NCI-H524 treated with DMSO at 0.1 percent for 48 hours (cell line): ENCODE measurements around the gene POLR2A.
"Not testable (repeated sequence)": the region's sequence is repeated elsewhere in the genome, so short reads cannot be mapped to it uniquely, and the experiment has no call there.

ENCODE experiments used
- DNase-seq: peaks from one replicate; lab custom pipeline; 2025; lab: John Stamatoyannopoulos, UW

Gene POLR2A

DNA sequence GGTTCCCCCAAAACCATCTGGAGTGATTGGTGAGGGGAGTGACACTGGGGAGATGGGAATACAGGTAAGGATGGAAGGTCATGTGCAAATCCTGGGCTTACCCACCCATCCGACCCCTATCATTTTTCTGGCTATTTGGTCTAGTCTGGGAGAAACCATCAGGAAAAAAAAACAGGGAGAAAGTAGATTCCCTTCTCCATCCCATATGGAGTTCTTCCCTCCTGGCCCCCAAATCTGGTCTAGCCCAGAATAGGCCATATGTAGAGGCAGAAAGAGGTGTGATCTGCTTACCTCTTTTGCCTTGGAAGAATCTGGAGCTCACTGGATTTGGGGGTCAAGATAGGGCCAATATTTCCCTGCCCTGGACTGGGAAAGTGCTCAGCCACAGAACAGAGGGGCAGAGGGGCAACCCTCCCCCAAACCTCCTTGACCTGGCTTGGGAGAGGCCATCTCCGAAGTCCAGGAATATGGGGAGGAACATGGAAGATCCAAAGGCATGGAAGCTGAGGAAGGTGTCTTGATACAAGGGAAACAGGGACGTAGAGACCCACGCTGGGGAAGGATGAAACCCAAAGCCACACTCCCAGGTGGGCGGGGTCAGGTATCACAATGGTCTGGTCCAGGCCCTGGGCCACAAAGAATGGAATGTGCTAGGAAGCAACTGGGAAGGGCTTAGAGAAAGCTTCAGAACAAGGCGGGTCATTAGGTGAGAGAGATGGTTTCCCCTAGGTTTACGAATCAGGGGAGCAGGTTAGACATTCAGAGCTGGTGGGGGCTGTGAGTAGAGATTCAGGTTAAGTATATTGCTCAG, 23.1 kb upstream of the POLR2A start:
- DNase-seq: no peak

DNA sequence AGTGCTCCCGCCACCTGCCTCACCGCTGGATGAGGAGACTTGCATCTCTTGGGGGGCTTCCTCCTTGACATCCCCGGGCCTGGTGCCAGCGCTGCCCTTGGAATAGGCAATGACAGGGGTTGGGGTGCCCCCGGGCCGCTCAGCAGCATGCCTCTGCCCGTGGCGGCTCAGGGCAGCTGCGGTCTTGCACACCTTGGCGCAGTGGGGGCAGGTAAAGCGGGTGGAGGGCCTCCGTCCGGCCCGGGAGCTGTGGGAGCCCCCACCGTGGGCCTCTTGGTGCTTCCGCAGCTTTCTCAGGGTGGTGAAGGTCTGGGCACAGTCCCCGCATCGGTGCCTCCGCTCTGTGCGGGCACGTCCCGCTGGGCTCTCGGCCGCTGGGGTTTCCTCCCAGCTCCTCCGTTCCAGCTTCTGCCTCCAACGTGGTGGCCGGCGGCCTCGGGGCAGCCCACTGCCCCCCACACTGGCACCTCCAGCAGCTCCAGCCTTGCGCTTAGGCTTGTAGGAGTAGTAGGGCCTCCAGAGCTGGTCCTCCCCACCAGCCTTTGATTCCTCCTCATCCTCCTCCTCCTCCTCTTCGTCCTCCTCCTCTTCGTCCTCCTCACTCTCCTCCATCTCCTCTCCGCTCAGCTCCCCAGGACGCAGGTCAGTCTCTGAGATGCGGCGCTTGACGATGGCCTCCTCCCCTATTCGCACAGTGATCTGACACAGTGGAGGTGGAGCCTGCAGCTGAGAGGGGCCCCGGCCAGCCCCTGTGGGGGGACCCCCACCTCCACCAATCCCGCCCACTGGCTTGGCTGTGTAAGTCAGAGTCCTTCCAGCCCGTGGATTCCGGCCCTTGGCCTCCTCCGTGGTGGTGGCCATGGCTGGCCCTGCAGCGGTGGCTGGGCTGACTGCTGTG, 21.4 kb upstream of the POLR2A start:
- DNase-seq: no peak

DNA sequence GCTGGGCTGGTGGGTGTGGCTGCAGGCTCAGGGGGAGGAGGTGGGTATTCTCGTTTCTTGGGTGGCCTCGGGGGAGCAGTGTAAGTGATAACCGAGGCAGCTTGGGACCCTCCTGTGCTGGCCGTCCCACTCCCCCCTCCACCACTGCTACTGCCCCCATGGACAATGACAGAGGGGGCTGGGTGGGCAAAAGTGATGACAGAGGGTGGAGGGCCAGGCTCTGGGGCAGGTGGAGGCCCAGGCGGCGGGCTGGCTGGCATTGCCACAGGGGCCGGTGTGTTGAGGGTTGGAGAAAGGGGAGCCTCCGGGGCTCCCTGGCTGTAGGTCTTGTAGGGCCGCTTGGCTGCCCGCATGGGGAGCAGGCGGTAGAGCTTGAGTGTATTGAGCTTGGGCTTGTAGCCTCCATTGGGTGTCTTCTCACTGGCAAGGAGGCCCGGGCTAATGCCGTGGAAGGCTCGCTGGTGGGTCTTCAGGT, 20.8 kb upstream of the POLR2A start:
- DNase-seq: no peak

DNA sequence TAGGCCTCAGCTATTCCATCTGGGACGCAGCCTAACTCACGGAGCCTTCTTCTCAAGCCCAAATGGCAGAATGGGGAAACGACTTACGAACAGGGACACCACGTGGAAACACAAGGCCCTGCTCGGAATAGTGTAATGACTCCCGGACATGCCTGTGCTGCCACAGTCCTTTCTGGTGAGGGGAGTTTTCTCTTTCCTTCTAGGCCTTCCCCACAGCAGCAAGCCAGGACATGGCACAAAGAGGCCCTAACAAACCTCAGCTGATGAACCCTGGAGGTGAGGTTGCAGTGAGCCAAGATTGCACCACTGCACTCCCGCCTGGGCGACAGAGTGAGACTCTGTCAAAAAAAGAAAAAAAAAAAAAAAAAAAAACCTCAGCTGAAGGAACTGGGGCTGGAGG, 20.1 kb upstream of the POLR2A start:
- no peak for DNase-seq

DNA sequence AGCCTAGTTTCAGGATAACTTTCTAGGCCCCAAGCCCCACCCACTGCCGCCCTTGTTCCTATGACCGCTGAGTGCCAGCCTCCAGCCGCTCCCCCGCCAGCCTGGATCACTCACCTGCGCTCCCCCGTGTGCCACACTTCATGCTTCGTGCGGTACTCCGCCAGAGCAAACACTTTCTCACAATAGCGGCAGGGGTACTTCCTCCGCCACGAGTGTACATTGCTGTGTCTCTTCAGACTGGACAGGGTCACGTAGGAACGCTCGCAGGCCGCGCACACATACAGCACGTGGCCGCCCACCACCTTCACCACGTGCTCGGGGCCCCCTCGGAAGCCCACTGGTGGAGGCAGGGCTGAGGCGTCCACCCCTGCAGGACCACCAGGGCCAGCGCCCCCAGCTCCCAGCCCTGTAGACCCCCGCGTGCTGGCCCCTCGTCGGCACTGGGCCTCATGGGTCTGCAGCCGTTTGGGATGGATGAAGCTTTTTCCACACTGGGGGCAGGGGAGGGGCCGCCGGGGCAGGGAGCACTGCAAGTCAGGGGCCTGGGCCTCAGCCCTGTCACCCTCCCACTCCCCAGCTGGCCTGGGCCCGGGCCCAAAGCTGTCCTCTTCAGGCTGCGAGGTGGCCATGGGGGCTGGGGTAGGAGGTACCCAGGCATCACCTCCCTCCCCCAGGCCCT, 18.4 kb upstream of the POLR2A start:
- no peak for DNase-seq

DNA sequence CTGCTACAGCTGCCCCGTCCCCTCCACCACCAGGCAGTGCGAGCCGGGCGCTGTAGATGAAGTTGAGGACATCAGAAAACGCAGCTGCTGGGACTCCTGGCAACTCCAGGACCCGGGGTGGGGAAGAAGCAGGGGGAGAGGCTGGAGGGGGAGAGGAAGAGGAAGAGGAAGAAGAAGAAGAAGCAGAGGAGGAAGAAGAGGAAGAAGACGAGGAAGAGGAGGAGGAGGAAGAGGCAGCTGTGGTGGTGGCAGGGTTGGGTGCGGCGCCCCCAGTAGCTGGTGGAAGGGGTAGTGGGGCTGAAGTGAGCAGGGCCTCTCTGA, 17.9 kb upstream of the POLR2A start:
- DNase-seq: no peak

DNA sequence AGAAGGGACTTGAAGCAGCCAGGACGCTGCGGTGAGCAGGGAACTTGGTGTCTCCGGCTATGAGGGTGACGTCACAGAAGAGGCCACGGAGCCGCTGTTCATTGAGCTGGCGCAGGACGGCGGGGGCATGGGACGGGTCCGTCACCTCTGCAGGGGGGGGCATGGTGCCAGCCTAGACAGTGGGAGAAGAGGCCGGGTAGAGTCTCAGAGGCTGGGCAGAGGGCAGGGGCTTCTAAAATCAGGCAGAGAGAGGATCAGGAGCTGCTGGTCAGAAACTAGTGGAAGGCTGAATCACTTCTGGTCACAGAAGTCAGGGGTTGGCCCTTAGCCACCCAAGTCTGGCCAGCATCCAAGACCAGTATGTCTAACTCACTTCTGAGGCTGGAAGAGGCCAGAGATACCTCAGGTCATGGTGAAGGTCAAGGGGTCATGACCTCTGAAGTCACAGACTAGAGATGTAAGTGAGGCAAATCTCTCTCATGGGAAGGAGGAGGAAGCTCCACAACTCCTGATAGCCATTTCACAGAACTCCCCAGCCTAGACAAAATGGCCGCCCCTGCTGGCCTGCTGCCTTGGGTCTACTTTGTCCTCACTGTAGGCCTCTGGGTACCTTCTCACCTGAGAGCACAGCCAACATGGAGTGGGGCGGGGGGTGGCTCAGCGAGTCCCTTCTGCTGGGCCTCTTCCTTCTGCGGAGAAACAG, 17.4 kb upstream of the POLR2A start:
- no peak for DNase-seq

DNA sequence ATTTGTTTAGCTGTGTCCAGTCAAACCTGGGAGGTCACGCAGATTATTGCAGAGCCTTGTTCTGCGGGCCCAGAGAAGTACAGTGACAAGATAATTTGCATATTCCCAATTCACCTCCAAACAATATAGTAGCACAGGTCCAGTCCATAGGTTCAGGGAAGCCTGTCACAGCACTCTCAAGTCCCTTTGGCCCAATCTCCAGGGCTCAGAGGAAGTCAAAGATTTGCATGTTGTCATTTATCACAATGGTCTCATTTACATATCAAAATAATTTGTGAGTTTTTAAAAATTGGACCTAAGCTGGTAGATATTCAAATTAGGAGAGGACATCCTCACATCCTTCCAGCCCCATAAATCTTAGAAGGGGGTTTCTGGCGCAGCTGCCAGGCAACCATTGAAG, 16.7 kb upstream of the POLR2A start:
- no peak for DNase-seq

DNA sequence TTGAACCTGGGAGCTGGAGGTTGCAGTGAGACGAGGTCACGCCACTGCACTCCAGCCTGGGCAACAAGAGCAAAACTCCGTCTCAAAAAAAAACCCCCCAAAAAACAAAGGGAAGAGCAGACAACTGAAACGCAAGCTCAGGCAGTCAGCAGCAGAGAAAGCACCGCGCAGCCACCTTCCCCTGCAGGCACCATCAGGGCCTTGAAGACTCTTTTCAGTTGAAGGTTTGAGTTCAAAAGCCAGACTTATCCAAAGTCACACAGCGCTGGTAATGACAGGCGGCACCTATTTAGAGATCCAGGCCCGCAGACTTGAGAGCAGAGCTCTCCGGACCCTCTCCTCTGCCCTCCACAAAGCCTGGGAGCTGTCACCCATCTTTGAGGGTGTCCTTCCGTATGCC, 15.9 kb upstream of the POLR2A start:
- no peak for DNase-seq

DNA sequence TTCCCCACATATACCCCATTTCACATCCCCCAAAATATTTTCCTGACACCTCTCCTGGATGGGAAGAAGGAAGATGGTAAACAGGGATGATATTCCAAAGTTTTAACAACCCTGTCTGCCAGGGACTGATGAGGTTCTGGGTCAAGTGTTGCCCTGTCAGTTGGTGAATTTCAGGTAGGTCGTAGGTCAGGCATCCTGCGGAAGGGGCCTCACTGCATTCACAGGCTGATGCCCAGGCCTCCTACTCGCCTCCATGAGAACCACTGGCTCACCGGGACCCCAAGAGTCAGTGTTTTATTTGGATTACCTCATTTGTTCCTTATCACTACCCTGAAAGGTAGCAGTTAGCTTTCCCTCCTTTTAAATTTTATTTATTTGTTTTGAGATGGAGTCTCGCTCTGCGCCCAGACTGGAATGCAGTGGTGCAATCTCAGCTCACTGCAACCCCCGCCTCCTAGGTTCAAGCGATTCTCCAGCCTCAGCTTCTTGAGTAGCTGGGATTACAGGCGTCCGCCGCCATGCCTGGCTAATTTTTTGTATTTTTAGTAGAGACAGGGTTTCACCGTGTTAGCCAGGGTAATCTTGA, 15.3 kb upstream of the POLR2A start:
- DNase-seq: no peak

DNA sequence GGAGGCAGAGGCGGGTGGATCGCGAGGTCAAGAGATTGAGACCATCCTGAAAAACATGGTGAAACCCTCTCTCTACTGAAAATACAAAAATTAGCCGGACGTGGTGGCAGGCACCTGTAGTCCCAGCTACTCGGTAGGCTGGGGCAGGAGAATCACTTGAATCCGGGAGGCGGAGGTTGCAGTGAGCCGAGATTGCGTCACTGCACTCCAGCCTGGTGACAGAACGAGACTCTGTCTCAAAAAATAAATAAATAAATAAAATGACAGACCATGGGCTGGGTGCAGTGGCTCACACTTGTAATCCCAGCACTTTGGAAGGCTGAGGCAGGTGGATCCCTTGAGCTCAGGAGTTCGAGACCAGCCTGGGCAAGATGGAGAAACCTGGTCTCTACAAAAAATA, 14.3 kb upstream of the POLR2A start:
- DNase-seq: not testable (repeated sequence)

DNA sequence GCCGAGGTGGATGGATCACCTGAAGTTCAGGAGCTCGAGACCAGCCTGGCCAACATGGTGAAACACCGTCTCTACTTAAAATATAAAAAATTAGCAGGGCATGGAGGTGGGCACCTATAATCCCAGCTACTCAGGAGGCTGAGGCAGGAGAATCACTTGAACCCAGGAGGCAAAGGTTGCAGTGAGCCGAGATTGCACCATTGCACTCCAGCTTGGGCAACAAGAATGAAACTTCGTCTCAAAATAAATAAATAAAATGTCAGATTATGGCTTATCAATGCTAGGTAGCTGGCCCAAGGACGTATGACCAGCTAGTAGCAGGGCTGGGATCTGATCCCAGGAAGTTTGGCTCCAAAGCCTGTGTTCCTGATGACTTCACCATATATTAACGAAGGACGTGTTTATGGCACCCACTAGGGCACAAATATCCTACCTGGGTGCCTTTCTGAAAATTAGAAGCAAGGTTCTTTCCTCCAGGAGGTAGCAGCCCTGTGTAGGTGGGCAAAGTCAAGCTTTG, 13.7 kb upstream of the POLR2A start:
- DNase-seq: not testable (repeated sequence)

DNA sequence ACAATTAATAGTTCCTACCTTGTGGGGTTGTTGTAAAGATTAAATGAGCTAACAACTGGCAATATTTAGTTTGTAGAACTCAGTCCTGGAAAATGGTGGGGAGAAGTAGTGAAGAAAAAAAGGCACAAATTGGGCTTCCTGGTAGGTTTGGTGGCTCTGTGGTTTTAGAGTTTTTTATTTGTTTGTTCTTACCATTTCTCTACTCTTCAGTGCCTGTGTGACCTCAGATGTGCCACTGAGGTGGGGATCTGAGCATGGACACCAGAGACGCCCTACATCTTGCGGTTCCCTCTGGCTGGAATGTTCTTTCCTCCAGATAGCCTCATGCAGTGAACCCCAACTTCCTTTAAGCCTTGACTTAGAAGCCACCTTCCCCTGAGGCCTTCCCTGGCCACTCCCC, 12.4 kb upstream of the POLR2A start:
- DNase-seq: no peak

DNA sequence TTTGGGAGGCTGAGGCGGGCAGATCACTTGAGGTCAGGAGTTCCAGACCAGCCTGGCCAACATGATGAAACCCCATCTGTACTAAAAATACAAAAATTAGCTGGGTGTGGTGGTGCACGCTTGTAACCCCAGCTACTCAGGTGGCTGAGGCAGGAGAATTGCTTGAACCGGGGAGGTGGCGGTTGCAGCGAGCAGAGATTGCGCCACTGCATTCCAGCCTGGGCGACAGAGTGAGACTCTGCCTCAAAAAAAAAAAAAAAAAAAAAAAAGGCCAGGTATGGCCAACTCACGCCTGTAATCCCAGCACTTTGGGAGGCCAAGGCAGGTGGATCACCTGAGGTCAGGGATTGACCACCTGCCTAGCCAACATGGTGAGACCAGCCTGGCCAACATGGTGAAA, 9.4 kb upstream of the POLR2A start:
- DNase-seq: not testable (repeated sequence)

DNA sequence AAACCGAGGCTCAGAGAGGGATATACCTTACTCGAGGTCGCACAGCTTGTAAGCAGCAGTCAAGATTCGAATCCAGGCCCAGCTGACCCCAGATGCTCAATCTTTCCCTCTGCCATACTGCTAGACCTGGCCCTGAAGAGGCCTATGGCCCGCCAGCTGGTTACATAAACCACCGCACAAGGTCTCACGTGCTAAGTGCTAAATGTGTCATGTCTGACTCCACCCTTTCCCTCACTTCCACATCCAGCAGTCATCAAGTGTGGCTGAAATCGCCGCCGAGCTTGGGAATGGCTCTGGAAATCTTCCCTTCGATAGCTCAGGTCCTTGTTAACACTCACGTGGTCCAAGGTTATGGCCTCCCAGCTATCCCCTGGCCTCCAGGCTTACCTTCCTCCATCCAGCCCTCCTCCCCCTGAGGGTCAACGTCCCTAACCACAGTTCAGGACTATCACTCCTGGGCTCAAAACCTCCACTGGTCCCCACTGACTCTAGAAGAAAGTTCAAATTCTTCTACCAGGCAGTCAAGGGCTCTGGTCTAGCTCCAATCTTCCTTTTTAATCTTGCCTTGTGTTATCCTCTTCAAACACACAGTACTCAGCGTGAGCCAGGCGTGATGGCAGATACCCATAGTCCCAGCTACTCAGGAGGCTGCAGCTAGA, 8.3 kb upstream of the POLR2A start:
- no peak for DNase-seq

DNA sequence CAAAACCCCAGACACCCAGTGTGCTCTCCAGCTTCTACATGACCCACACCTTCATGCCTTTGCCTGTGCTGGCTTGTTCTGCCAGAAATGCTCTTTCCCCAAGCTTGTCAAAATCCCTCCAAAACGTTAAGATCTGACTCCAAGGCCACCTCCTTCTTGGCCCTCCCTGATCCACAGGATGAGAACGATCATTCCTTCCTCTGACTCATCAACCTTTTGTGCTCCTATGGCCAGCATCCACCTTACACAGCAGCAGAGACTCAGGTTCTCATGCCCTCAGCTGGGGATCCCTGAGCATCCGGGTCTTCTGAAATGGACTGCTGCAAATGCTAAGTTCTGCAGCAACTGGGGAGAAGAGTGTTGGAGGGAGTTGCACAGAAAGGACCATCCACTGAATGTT, 7.7 kb upstream of the POLR2A start:
- no peak for DNase-seq

DNA sequence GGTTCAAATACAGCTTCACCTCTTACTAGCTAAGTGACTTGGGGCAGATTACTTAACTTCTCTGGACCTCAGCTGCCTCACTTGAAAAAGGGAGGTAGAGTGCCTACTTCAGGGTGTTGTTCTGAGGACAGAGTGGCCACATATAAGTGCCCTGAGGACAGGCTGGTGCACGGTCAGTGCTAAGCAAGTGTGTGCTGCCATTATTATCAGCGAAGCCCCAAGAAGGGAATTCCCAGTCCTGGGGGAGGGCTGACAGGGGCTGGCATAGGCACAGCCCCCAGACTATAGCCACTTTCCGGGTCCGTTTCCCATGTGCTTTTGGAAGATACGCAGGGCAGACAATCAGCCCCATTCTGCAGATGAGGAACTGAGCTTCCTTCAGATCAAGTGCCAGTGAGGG, 7.2 kb upstream of the POLR2A start:
- no peak for DNase-seq

DNA sequence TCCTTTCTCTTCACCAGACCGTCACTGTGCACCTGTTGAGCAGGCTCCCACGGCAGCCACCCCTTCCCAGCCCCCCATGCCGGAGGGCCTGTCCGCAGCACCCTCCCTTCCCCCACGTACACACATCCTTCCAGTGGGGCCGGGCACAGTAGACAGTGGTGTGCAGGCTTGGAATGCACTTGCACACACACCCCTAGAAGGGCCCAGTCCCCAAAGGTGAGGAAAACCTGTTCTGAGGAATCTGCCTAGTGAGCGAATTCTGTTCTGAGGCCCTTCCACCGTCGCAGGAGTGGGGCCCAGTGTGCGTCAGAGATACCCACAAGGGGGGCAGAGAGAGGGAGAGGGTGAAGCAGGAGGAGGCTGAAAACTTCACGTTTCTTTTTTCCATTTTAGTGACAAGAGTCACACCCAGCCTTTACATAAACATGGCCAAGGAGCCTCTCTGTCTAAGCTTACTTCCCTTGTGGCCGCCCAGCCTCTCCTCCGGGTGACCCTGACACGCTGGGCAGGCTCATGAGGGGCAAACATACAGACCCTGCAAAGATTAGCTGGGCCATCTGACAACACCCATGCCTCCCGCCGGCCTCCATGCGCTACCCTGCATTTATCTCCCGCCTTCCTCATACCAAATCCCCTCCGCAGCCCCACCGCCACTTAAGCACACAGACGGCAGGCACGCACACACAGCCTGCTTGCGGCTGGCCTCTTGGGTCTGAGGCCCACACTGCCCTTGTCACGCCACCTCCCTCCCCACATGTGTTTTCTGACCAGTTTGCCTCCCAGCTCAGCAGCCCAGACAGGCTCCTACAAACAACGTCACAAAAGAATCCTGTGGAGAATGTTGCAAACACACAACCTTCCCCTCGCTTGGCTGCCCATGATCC, 6.5 kb upstream of the POLR2A start:
- no peak for DNase-seq

DNA sequence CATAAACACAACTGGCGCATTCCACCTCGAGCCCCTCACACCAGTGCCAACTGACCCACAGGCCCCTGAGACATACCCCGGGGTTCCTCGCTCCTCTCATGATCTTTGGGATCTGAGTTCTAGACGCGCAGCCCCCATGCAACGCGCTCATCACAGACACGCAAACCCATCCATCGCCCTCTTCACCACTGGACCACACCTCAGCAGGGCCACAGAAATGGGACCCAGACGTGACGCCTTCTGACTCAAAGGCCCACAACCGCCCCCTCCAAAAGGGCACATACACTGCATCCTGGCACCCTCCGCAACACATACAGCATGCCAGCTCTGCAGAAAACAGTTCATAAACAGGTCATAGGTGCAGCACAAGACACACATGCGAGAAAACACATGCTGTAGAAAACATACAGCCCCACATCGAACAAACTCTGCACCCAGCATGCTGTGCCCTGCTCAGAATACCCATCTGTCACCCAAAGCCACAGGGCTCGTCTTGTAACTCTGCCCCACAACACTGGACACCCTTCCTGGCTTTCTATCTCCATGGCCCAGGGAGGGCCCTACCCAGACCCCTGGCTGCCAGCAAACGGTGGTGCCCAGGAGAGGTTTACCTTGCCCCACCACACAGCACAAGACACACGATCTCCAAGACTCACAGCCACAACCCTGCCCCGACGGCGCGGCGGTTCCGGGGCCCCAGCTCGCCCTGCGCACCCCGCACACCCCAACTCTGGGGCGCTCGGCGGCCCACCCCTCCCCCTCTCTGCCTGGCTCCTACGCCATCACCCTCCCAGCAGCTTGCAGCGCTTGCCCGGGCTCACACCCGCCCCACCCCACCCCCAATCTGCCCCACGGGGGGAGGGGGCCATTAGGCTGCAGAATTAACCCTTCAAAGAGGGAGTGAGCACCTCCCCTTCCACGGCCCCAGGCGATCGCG, 5.6 kb upstream of the POLR2A start:
- no peak for DNase-seq
